K562 (cell line): ENCODE data around the gene NINJ1. TPM values are rescaled to one million over a fixed set of nuclear protein-coding genes. Genes with fewer than 3 reads are reported as not detected.

Source experiments
- BACH1 ChIP-seq: fragments of 200-800 bp; sonication (Bioruptor generic); IDR thresholded peaks from 2 replicates; pipeline ENCODE4 v1.6.1; 2016; ENCODE audit warnings: missing genetic modification characterization, missing compliant biosample characterization
- C11orf30 ChIP-seq: fragments of 450-650 bp; IDR thresholded peaks from 2 replicates; pipeline ENCODE4 v1.6.1; 2016; ENCODE audit warnings: low read depth, mild to moderate bottlenecking
- CCAR2 ChIP-seq: fragments of 200-400 bp; formaldehyde crosslinking; IDR thresholded peaks from 2 replicates; pipeline ENCODE4 v1.6.1; 2017; ENCODE audit warnings: mild to moderate bottlenecking, low read depth, low read length
- CHCHD3 ChIP-seq: fragments of 250-450 bp; sonication (Bioruptor Pico); IDR thresholded peaks from 2 replicates; pipeline ENCODE4 v2.1.2; 2022; ENCODE audit warnings: mild to moderate bottlenecking
- DDX20 ChIP-seq: fragments of 450-650 bp; IDR thresholded peaks from 2 replicates; pipeline ENCODE4 v1.6.1; 2016; ENCODE audit warnings: missing genetic modification characterization, low read depth, mild to moderate bottlenecking, missing compliant biosample characterization, moderate library complexity
- FOXM1 ChIP-seq, 2 experiments: fragments of 450-650 bp in 1 of 2; sonication (generic) in 1 of 2; formaldehyde crosslinking in 1 of 2; IDR thresholded peaks; 2 replicates each; pipeline versions ENCODE4 v1.6.1 to v1.9.0; 2017 to 2022; ENCODE audit warnings: low read depth in 2 of 2, mild to moderate bottlenecking in 2 of 2, missing genetic modification reagents in 1 of 2, moderate library complexity in 1 of 2
- HDAC1 ChIP-seq, 2 experiments: fragments of 450-650 bp; IDR thresholded peaks; 2 replicates each; pipeline ENCODE4 v1.6.1; 2016 to 2017; ENCODE audit warnings: inconsistent platforms in 1 of 2, mild to moderate bottlenecking in 1 of 2, moderate library complexity in 1 of 2
- HIVEP1 ChIP-seq: fragments of 250-450 bp; sonication (Bioruptor Pico); IDR thresholded peaks from 2 replicates; pipeline ENCODE4 v1.4.0; 2020; ENCODE audit warnings: mild to moderate bottlenecking
- HNRNPL ChIP-seq: fragments of 200-400 bp; formaldehyde crosslinking; IDR thresholded peaks from 2 replicates; pipeline ENCODE4 v1.6.1; 2017; ENCODE audit warnings: low read depth, mild to moderate bottlenecking, low read length
- KHSRP ChIP-seq: fragments of 450-650 bp; IDR thresholded peaks from 2 replicates; pipeline ENCODE4 v1.6.1; 2017
- KLF10 ChIP-seq: fragments of 250-450 bp; sonication (Bioruptor Pico); IDR thresholded peaks from 2 replicates; pipeline ENCODE4 v1.6.1; 2021; ENCODE audit warnings: matching md5 sums
- NR2F6 ChIP-seq: fragments of 450-650 bp; formaldehyde crosslinking; IDR thresholded peaks from 2 replicates; pipeline ENCODE4 v1.4.0; 2020; ENCODE audit warnings: mild to moderate bottlenecking
- NUFIP1 ChIP-seq: fragments of 450-650 bp; IDR thresholded peaks from 2 replicates; pipeline ENCODE4 v1.6.1; 2018; ENCODE audit not compliant: partially characterized antibody
- RBBP5 ChIP-seq: fragments of 200-600 bp; sonication (generic); IDR thresholded peaks from 2 replicates; pipeline ENCODE4 v1.6.1; 2012; ENCODE audit warnings: borderline replicate concordance, mild to moderate bottlenecking, low read length, control low read depth, inconsistent platforms; ENCODE audit not compliant: insufficient read depth, poor library complexity, severe bottlenecking
- RBM22 ChIP-seq: fragments of 200-400 bp; formaldehyde crosslinking; IDR thresholded peaks from 2 replicates; pipeline ENCODE4 v1.6.1; 2018; ENCODE audit warnings: low read length, low read depth; ENCODE audit not compliant: poor library complexity, severe bottlenecking
- SIRT6 ChIP-seq: IDR thresholded peaks from one replicate; pipeline ENCODE4 v1.6.1; 2012; ENCODE audit warnings: low read depth, mild to moderate bottlenecking, control low read depth, inconsistent platforms, low read length, moderate library complexity
- SMARCA4 ChIP-seq: fragments of 450-650 bp; IDR thresholded peaks from 2 replicates; pipeline ENCODE4 v1.6.1; 2016
- TBL1XR1 ChIP-seq, 2 experiments: IDR thresholded peaks; 2 replicates each; pipeline ENCODE4 v1.6.1; 2012; ENCODE audit warnings: improper control_type of control experiment in 2 of 2, low read length in 2 of 2, mild to moderate bottlenecking in 1 of 2
- ZBTB1 ChIP-seq: sonication (generic); formaldehyde crosslinking; IDR thresholded peaks from 2 replicates; pipeline ENCODE4 v1.8.1; 2023; ENCODE audit warnings: missing genetic modification reagents, low read depth, mild to moderate bottlenecking, borderline replicate concordance
- ZC3H4 ChIP-seq: sonication (generic); formaldehyde crosslinking; IDR thresholded peaks from 2 replicates; pipeline ENCODE4 v1.9.0; 2021; ENCODE audit warnings: missing genetic modification reagents, borderline replicate concordance
- ZNF175 ChIP-seq: fragments of 200-800 bp; sonication (Bioruptor generic); IDR thresholded peaks from 2 replicates; pipeline ENCODE4 v1.6.1; 2016; ENCODE audit warnings: low read depth, mild to moderate bottlenecking, missing genetic modification characterization, missing compliant biosample characterization
- ZNF316 ChIP-seq: fragments of 450-650 bp; IDR thresholded peaks from 2 replicates; pipeline ENCODE4 v1.6.1; 2016
- ZNF408 ChIP-seq: fragments of 250-450 bp; sonication (Bioruptor Pico); IDR thresholded peaks from 2 replicates; pipeline ENCODE4 v1.4.0; 2020; ENCODE audit warnings: low read depth, mild to moderate bottlenecking, moderate library complexity
- ZNF668 ChIP-seq: fragments of 250-450 bp; sonication (Bioruptor Pico); IDR thresholded peaks from 2 replicates; pipeline ENCODE4 v1.8.0; 2022; ENCODE audit warnings: mild to moderate bottlenecking, inconsistent platforms
- ZNF76 ChIP-seq: fragments of 250-450 bp; sonication (Bioruptor Pico); IDR thresholded peaks from 2 replicates; pipeline ENCODE4 v1.4.0; 2020; ENCODE audit warnings: mild to moderate bottlenecking, moderate library complexity, borderline replicate concordance
- polyA plus RNA-seq, 8 experiments: library from polyadenylated mRNA; depleted of rRNA in 4 of 8; stranded (reverse) in 5 of 8; unstranded in 3 of 8; fragments of >200 nt; fragmentation: Nextera tagmentation in 2 of 8; fragmentation: Illumina TruSeq in 1 of 8; extraction: Ambion mirVana in 2 of 8; extraction: Trizol in 1 of 8; gene quantifications; 2 replicates each; pipeline versions ENCODE4 v1.2.1 to v1.2.3, GENCODE V29; 2011 to 2014; ENCODE audit warnings: inconsistent platforms in 1 of 8, missing spikeins in 1 of 8
- total RNA-seq, 7 experiments: library from RNA; depleted of rRNA in 6 of 7; stranded (reverse); fragments of >200 nt in 6 of 7; fragmentation: Illumina TruSeq in 2 of 7; extraction: Trizol in 2 of 7; gene quantifications; 2 replicates each; pipeline versions ENCODE4 v1.2.1 to v1.2.3, GENCODE V29; 2011 to 2021; ENCODE audit warnings: low replicate concordance in 1 of 7
- TF ChIP-seq, protein P1 (sequence below): fragments of 200-800 bp; sonication (Bioruptor generic); IDR thresholded peaks from 2 replicates; pipeline ENCODE4 v1.6.1; 2017; ENCODE audit warnings: missing genetic modification characterization, missing compliant biosample characterization
- TF ChIP-seq, protein P2 (sequence below): fragments of 450-650 bp; formaldehyde crosslinking; IDR thresholded peaks from 2 replicates; pipeline ENCODE4 v1.4.0; 2020; ENCODE audit warnings: mild to moderate bottlenecking, mixed read lengths

NINJ1 gene
- total and polyA plus RNA-seq, 9 of the 15 experiments (the other 6 are each of a cell fraction or from before 2014, with no cell fraction given) = 0.13 to 8.4 (median 4.9) TPM

DNA sequence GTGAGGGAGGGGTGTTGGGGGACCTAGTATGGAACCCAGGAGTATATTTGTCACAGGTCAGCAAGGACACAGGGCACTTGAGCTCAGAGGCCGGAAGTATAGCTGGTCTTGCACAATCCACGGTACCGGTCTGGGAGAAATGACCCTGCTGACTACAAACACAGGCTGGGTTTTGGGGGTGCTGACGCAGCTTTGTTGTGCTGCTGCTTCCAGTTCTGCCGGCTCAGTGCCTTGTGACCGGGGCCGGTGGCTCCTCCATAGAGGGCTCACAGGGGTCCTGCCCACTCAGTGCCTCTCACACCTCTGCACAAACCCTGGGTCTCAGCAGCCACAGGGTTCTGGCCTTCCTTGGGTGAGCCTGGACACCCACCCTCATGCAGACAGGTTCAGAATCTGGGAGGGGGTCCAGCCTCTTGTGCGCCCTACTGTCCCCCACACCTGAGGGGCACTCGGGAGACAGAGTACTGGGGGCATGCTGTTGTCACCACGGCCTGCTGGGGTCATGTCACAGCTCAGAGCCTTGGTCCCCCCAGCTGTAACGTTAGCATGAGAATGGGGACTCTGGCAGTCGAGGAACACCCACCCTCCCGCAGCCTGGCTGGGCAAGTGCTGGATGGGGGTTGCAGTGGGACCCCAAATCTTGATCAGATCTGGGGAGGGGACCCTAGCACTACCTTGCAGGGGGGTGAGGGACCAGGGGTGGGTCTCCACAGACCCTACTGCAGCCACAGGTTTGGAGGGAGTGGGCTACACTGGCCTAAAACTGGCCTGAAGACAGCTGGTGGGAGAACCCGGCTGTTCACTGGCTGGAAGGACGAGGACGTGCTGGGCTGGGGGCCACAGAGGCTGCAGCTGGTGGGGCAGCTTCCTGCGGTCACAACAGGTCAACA is 17.7 kb downstream of the NINJ1 start (continued):
- TF ChIP-seq, protein P1, sequence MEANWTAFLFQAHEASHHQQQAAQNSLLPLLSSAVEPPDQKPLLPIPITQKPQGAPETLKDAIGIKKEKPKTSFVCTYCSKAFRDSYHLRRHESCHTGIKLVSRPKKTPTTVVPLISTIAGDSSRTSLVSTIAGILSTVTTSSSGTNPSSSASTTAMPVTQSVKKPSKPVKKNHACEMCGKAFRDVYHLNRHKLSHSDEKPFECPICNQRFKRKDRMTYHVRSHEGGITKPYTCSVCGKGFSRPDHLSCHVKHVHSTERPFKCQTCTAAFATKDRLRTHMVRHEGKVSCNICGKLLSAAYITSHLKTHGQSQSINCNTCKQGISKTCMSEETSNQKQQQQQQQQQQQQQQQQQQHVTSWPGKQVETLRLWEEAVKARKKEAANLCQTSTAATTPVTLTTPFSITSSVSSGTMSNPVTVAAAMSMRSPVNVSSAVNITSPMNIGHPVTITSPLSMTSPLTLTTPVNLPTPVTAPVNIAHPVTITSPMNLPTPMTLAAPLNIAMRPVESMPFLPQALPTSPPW = peak; percentile 79; the same call in 1 of the 2 replicates
- 0 out of 2 replicates have a peak, but pooled peaks have one; percentile 35 for TF ChIP-seq BACH1 (tag)
- TF ChIP-seq C11orf30 = peak; percentile 53
- no peak for TF ChIP-seq CHCHD3 (CRISPR knock-in tag)
- peak; percentile 64 for TF ChIP-seq ZNF316
- TF ChIP-seq ZNF175 = peak; percentile 39; the same call in 1 of the 2 replicates
- TF ChIP-seq HIVEP1 = no peak
- TF ChIP-seq, protein P2, sequence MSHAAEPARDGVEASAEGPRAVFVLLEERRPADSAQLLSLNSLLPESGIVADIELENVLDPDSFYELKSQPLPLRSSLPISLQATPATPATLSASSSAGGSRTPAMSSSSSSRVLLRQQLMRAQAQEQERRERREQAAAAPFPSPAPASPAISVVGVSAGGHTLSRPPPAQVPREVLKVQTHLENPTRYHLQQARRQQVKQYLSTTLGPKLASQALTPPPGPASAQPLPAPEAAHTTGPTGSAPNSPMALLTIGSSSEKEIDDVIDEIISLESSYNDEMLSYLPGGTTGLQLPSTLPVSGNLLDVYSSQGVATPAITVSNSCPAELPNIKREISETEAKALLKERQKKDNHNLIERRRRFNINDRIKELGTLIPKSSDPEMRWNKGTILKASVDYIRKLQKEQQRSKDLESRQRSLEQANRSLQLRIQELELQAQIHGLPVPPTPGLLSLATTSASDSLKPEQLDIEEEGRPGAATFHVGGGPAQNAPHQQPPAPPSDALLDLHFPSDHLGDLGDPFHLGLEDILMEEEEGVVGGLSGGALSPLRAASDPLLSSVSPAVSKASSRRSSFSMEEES = no peak
- TF ChIP-seq ZNF408 (CRISPR knock-in tag) = no peak
- TF ChIP-seq HNRNPL = no peak
- no peak for TF ChIP-seq SIRT6
- no peak for TF ChIP-seq RBM22
- 0 out of 2 replicates have a peak, but pooled peaks have one; percentile 57 for TF ChIP-seq ZNF76 (CRISPR knock-in tag)
- no peak for TF ChIP-seq NR2F6 (CRISPR knock-in tag)
- TF ChIP-seq DDX20 (tag) = no peak
- no peak for TF ChIP-seq CCAR2
- no peak for TF ChIP-seq HDAC1 (IDR thresholded peaks at IDR 0.05)
- TF ChIP-seq NUFIP1 = no peak
- no peak for TF ChIP-seq ZC3H4 (CRISPR knock-in tag)
- TF ChIP-seq RBBP5 = no peak
- TF ChIP-seq FOXM1 (IDR thresholded peaks at IDR 0.05; ENCODE audit: low read depth) = no peak
- no peak for TF ChIP-seq FOXM1 (CRISPR knock-in tag; IDR thresholded peaks at IDR 0.05; ENCODE audit: low read depth)
- no peak for TF ChIP-seq ZBTB1 (CRISPR knock-in tag)
- TF ChIP-seq KLF10 = no peak
- no peak for TF ChIP-seq TBL1XR1 (IDR thresholded peaks at IDR 0.05; ENCODE audit: low read length in 2 of 2)
- no peak for TF ChIP-seq ZNF668
- TF ChIP-seq KHSRP = no peak
- no peak for TF ChIP-seq SMARCA4
